K562 (cell line): Measurements from ENCODE around the gene MUC3A. TPM values are rescaled to one million over a fixed set of nuclear protein-coding genes. Genes with fewer than 3 reads are reported as not detected.

Experiments used
- CAMTA2 ChIP-seq: fragments of 250-450 bp; sonication (Bioruptor Pico); conservative IDR thresholded peaks from 2 replicates; pipeline ENCODE4 v1.5.1; 2022
- FOXA3 ChIP-seq, 2 experiments: fragments of 450-650 bp in 1 of 2; sonication (generic) in 1 of 2; formaldehyde crosslinking; IDR thresholded peaks in 1 of 2; conservative IDR thresholded peaks in 1 of 2; 2 replicates each; pipeline versions ENCODE4 v1.4.0 to v1.8.0; 2020 to 2022; ENCODE audit warnings: mild to moderate bottlenecking in 2 of 2, missing genetic modification reagents in 1 of 2
- MBD1 ChIP-seq: fragments of 250-450 bp; sonication (Bioruptor Pico); IDR thresholded peaks from 2 replicates; pipeline ENCODE4 v1.8.0; 2022; ENCODE audit warnings: inconsistent platforms
- MGA ChIP-seq: fragments of 450-650 bp; IDR thresholded peaks from 2 replicates; pipeline ENCODE4 v1.6.1; 2016; ENCODE audit warnings: mild to moderate bottlenecking, moderate library complexity
- NCOA1 ChIP-seq: fragments of 450-650 bp; IDR thresholded peaks from 2 replicates; pipeline ENCODE4 v1.6.1; 2016; ENCODE audit warnings: low read depth
- NR4A1 ChIP-seq, 2 experiments: fragments of 250-450 bp in 1 of 2; fragments of 450-650 bp in 1 of 2; sonication (Bioruptor Pico) in 1 of 2; IDR thresholded peaks; 2 replicates each; pipeline versions ENCODE4 v1.4.0 to v1.6.1; 2016 to 2020; ENCODE audit warnings: mild to moderate bottlenecking in 2 of 2, missing compliant biosample characterization in 1 of 2, missing genetic modification characterization in 1 of 2, moderate library complexity in 1 of 2
- POLR2B ChIP-seq: fragments of 450-650 bp; IDR thresholded peaks from 2 replicates; pipeline ENCODE4 v1.6.1; 2018; ENCODE audit warnings: low read depth; ENCODE audit not compliant: partially characterized antibody
- SMARCE1 ChIP-seq: fragments of 450-650 bp; IDR thresholded peaks from 2 replicates; pipeline ENCODE4 v1.7.1; 2016; ENCODE audit warnings: mild to moderate bottlenecking
- TAF1 ChIP-seq: IDR thresholded peaks from 2 replicates; pipeline ENCODE4 v1.6.1; 2011; ENCODE audit warnings: mild to moderate bottlenecking, low read length, moderate library complexity; ENCODE audit not compliant: insufficient read depth, control insufficient read depth, severe bottlenecking; ENCODE audit errors: extremely low read depth
- ZEB2 ChIP-seq: fragments of 450-650 bp; IDR thresholded peaks from 2 replicates; pipeline ENCODE4 v1.6.1; 2016
- ZFX ChIP-seq: sonication (generic); formaldehyde crosslinking; IDR thresholded peaks from 2 replicates; pipeline ENCODE4 v1.8.0; 2022; ENCODE audit warnings: mild to moderate bottlenecking, missing genetic modification reagents, moderate library complexity
- ZKSCAN1 ChIP-seq: fragments of 150-350 bp; IDR thresholded peaks from 2 replicates; pipeline ENCODE4 v1.6.1; 2016; ENCODE audit warnings: low read depth, low read length
- ZNF384 ChIP-seq: IDR thresholded peaks from 2 replicates; pipeline ENCODE4 v1.6.1; 2012; ENCODE audit warnings: low read depth, low read length, improper control_type of control experiment
- polyA plus RNA-seq, 8 experiments: library from polyadenylated mRNA; depleted of rRNA in 4 of 8; stranded (reverse) in 5 of 8; unstranded in 3 of 8; fragments of >200 nt; fragmentation: Nextera tagmentation in 2 of 8; fragmentation: Illumina TruSeq in 1 of 8; extraction: Ambion mirVana in 2 of 8; extraction: Trizol in 1 of 8; gene quantifications; 2 replicates each; pipeline versions ENCODE4 v1.2.1 to v1.2.3, GENCODE V29; 2011 to 2014; ENCODE audit warnings: inconsistent platforms in 1 of 8, missing spikeins in 1 of 8
- total RNA-seq, 7 experiments: library from RNA; depleted of rRNA in 6 of 7; stranded (reverse); fragments of >200 nt in 6 of 7; fragmentation: Illumina TruSeq in 2 of 7; extraction: Trizol in 2 of 7; gene quantifications; 2 replicates each; pipeline versions ENCODE4 v1.2.1 to v1.2.3, GENCODE V29; 2011 to 2021; ENCODE audit warnings: low replicate concordance in 1 of 7
- TF ChIP-seq, protein P1 (sequence below): fragments of 450-650 bp; IDR thresholded peaks from 2 replicates; pipeline ENCODE4 v1.6.1; 2016; ENCODE audit warnings: low read depth, mild to moderate bottlenecking, moderate library complexity

Gene MUC3A
- total and polyA plus RNA-seq, 9 of the 15 experiments (the other 6 are each of a cell fraction or from before 2014, with no cell fraction given): 0.06 to 2.2 (median 0.20) TPM; not detected in 1

DNA sequence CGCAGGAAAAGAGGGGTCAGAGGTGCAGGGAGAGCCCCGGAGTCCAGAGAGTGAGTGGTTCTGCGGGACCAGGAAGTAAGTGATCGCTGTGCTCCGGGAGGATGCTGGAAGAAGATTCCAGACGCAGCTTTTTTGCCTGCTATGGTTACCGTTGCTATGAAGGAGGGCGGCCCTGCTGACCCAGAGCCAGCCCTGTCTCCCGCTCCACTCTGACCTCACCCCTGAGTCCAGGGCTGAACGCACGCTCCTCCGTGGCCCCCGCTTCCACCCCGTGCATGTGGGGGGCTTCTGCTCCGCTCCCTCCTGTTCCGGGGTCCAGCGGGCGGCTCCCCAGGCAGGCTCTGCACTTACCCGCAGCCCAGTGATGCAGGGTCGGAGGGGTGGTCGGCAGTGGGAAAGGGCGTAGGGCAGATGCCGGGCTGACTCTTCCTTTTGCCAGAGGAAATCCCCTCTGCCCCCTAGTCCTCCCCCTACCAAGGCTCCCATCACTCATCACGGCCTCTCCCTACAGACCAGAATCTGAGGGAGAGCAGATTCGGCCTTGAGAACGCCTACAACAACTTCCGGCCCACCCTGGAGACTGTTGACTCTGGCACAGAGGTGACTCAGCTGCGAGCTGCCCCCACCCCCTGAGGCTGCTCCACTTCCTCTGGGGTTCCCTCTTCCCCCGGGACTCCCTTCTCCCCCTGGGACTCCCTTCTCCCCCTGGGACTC is 67.9 kb downstream of the MUC3A start (continued):
- TF ChIP-seq MGA: no peak
- peak; percentile 72 to 73; a peak in 3 of 4 replicates for TF ChIP-seq FOXA3 (CRISPR knock-in tag; conservative IDR thresholded peaks at IDR 0.05 in 1 of 2, IDR thresholded peaks at IDR 0.05 in 1 of 2)
- peak; percentile 55 for TF ChIP-seq ZFX (CRISPR knock-in tag)
- TF ChIP-seq NCOA1: 0 out of 2 replicates have a peak, but pooled peaks have one; percentile 46
- TF ChIP-seq, protein P1, sequence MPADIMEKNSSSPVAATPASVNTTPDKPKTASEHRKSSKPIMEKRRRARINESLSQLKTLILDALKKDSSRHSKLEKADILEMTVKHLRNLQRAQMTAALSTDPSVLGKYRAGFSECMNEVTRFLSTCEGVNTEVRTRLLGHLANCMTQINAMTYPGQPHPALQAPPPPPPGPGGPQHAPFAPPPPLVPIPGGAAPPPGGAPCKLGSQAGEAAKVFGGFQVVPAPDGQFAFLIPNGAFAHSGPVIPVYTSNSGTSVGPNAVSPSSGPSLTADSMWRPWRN: no peak
- TF ChIP-seq ZEB2: peak; percentile 43; the same call in 1 of the 2 replicates
- no peak for TF ChIP-seq POLR2B
- TF ChIP-seq MBD1 (CRISPR knock-in tag): no peak
- TF ChIP-seq NR4A1 (CRISPR knock-in tag; IDR thresholded peaks at IDR 0.05): no peak
- no peak for TF ChIP-seq NR4A1 (tag; IDR thresholded peaks at IDR 0.05)
- no peak for TF ChIP-seq ZKSCAN1
- TF ChIP-seq ZNF384: no peak
- peak; percentile 84 for TF ChIP-seq SMARCE1
- TF ChIP-seq CAMTA2 (CRISPR knock-in tag): no peak
- peak; percentile 16 for TF ChIP-seq TAF1
